ENCODE data around the gene CA5B.
"Not testable (repeated sequence)": the region's sequence is repeated elsewhere in the genome, so short reads cannot be mapped to it uniquely, and the experiment has no call there.

CA5B gene

DNA sequence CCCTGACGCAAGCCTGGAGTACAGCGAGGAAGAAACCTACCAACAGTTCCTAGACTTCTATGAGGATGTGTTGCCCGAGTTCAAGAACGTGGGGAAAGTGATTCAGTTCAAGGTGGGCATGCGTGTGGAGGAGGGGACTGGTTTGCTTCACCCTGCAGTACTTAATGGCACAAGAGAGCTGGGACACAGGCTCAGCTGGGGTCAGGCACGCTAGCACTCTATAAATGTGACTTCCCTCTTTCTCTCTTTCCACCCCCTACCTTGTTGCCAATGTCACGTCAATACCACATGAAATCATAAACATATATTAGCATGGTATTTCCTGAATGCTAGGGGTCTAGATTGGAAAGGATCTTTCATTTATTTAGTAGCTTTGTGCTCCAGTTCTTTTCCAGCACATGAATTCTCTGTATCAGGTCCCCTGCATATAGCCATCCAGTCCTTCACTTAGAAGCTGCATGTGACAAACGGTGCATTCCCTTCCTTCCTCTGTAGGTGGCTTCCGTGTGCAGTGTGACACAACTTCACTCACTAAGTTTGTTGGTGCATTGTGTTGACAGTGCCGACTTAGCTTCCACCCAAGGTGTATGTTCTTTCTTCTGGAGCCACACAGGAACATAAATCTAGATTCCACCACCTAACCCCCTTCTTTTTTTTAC is 77.8 kb downstream of the CA5B start:
- peak; percentile 29 for DNase-seq

DNA sequence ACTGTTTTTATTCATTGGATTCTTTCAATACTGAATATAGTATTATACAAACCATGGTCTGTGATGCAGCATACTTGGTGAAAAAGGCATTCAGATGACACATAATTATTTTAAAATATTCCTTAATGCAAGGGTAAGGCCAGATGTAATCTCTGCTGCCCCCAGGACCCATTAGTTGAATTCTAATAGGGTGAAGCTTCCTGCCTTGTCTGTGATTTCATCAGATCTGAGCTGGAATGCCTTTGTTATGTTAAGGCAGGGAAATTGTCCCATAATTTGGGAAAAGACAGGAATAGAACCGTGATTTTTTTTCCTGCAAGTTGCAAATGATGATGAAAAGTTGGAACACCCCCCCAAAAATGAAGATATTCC is 78.4 kb downstream of the CA5B start:
- DNase-seq, result no peak

DNA sequence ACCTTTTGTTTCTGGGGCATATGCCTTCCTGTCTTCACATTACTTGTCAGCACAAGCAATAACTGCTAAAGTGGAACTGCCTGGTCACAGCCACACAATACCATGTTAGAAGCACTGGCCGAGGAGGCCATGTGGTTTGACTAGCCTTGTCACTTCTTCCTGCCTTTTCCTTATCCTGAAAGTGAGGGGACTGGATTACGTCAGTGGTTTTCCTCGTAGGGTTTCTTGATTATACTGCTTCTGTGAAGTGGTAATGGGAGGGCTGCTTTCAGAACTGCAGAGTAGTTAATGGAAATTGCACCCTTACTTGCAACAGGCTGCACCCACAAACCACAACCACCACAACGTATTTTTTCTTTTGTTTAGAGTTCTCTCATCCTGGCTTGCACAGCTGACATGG is 78.8 kb downstream of the CA5B start:
- peak; percentile 49 for DNase-seq

DNA sequence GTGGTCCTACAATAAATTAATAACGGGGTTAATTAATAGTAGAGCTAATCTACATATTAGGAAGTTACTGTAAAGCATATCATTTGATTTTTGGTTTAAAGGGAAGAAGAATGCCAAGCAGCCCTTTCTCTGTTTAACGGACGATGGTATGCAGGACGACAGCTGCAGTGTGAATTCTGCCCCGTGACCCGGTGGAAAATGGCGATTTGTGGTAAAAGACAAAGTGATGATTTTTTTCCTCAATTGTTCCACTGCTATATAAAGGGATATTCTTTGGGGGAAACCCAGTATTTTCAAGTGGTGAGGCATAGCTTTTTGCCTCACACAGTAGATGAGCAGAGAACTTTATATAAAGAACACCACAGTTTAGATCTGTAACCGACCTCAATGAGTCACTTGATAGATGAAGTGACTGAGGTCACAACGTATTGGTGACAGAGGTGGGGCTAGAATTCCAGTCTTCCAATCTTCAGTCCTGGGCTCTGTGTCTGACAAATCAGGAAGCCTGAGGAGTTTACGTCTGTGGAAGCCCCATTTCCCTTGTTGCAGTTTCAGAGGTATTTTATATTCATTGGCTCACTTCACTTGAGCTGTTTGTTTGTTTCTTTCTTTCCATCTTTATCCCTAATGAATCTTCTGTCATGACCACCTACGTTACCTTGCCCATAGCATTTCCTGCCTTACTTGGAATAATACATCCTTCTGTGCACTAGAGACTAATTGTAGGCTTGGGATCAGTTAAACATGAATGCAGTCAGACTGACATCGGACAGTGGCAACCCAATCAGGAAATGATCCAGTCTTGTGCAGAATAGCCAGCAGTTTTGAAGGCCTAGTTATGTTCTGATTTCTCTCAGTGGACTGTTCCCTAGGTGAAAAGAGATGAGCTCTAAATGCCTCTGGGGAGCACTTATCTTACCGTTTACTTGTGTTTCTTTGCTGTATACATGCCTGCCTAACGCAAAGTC is 82.3 kb downstream of the CA5B start:
- no peak for DNase-seq

DNA sequence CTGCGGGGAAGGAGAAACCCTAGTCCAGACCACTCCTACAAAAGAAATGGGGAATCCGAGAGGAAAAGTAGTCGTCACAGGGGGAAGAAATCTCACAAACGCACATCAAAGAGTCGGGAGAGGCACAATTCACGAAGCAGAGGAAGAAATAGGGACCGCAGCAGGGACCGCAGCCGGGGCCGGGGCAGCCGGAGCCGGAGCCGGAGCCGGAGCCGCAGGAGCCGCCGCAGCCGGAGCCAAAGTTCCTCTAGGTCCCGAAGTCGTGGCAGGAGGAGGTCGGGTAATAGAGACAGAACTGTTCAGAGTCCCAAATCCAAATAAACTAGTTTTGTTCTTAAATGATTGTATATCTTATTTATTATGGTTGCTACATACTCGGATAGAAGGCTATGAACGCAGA is 84.9 kb downstream of the CA5B start:
- DNase-seq, result no peak

DNA sequence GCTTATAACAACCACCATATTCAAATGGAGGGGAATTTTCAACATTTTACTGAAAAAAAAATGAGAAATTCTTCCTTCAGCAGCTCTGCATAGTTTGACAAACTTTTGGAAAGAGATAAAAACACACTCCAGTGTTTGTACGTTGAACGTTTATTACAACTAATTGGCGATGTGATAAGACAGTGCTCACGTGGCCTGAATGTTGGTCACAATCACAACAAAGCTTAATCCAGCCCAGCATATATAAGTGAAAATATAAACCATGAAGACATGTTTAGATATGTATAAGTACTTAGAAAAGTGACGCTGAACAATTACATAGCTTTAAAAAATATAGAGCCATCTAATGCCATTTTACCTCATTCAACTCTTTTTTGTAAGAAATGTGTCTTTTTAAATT is 87.9 kb downstream of the CA5B start:
- no peak for DNase-seq

DNA sequence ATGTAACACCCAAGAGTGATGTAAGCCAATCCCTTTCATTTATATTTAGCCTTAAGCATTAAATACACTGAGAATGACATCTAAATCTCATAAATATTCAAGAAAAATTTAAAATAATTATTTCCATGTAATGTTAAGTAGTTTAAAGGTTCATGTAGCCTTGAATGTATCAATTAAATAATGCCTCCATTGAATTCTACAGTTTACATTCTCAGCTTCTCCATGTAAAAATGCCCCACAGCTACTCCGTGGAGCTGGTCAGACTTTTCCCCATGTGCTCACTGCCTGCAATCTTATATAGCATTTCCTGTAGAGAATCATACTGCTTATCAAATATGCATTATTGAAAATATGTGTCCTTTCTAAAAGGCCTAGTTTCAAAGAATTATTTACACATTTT is 91.1 kb downstream of the CA5B start:
- DNase-seq, result no peak

DNA sequence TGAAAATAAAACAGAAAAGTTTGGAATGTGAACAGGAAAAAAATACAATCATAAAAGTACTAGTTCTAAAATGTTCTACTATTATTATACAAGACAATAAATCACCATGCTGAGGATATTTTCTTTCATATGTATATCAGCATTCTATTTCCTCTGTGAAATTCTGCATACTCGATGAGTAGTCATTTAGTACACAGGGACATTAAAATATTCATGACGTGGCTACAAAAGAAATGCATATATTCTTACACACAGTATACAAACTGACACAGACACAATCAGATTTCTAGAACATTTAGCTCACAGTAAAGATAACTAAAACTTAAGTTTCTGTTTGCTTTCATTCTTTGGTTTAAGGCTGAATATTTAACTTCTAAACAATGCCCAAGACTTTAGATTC is 93.3 kb downstream of the CA5B start:
- not testable (repeated sequence) for DNase-seq

DNA sequence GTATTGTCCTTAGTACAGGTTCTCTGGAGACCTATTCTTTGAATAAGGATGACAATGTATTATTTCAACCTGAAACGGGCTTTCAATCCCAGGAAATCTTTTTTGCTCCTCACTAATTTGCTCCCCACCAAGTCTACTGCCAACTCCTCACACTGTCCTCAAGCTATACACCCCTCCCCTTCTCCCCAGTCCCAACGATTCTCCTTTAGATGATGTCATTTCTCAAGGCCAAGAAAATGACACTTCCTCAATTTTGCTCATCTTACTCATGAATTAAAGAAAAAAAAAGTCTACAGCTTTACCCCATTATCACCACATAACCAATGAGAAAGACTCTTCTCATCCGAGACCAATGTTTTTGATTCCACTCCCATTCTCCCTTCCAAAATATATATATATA is 96.0 kb downstream of the CA5B start:
- DNase-seq, result no peak

DNA sequence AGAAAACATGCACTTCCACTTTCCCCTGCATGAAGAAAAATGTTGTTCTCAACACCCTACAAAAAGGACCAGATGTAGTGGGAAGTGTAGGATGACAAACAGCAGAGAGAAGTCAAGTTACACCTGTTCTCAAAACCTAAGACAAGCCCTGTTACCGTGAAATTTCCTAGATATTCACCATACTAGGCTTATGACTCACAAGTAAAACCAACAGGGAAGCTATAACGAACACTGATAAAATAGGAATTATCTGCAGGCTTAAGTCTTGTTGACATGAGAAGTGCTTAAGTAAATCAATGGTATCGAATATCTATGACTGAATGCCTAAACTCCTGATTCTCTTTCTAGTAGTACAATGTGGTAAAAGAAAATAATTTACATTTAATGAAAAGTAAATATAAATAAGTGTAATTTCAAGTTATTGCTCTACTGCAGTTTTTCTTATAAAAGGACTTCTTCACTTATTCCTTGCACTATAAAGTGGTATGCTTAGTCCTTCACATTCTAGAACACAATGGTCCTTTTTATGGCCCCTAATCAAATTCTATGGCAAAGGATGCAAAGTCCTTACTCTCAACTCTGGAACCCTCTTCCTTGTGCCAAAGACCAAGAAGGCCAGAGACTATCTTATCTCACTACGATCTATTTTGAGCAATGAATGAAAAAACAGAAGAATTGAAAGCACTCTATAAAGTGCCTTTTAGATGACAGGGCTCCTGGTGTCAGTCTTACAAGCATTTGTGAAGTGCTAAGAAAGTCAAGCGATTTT is 96.9 kb downstream of the CA5B start:
- no peak for DNase-seq

All from stimulated activated CD8-positive, alpha-beta memory T cell treated with anti-CD3 and anti-CD28 coated beads, Interleukin-4, amount 100 ng/mL, for 48 hours (primary cell).